ENCODE results near the gene PTPRG. TPM values are rescaled to one million over a fixed set of nuclear protein-coding genes. Genes with fewer than 3 reads are reported as not detected.

Gene PTPRG
- total and polyA plus RNA-seq, 2 experiments from 2014 or later = 11.5 to 39.6 TPM

DNA sequence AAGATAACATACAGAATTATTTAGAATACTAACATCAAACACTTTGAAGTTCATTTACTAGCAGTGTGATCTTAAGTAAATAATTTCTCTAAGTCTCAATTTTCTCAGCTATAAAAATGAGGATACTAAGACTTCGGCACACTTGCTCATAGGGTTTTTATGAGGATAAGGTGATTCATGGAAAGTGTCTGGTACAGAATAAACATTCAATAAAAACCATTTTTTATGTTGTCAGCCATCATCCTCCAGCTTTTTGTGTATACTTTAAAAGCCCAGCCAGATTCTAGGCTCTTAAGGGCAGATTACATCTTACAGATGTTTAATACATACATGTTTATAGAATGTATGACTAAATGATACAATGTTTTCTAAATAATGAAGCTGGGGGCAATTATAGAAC lies 755.2 kb downstream of the PTPRG start:
- Histone ChIP-seq H3K36me3 (ENCODE audit: low read depth) (no peaks in the 10 kb centered on the region), H2AFZ (no peak overlapping the region), H3K4me1 (ENCODE audit: insufficient read depth) (no peaks in the 10 kb centered on the region), H3K9me2 (ENCODE audit: insufficient read depth) (peaks cover 6% of the 10 kb centered on the region; the same call in 1 of the 2 replicates), H3K9me3 (ENCODE audit: low read depth) (no peaks in the 10 kb centered on the region), H3K4me2 (ENCODE audit: unreplicated experiment) (no peak overlapping the region), H3K4me3 (no peak overlapping the region), H3K79me2 (ENCODE audit: insufficient read depth) (no peaks in the 10 kb centered on the region), H3K9ac (no peak overlapping the region), H4K20me1 (ENCODE audit: insufficient read depth) (no peaks in the 10 kb centered on the region), H3K27me3 (replicated peaks; ENCODE audit: insufficient read depth) (no peaks in the 10 kb centered on the region), H3K27ac (no peak overlapping the region), H3F3A (ENCODE audit: insufficient read depth) (no peaks in the 10 kb centered on the region)
- TF ChIP-seq EZH2phosphoT487 (IDR thresholded peaks at IDR 0.05; ENCODE audit: insufficient read depth, low read depth) = no peak
- TF ChIP-seq EZH2 (IDR thresholded peaks at IDR 0.05; ENCODE audit: insufficient read depth, poor library complexity, severe bottlenecking) = no peak
- no peak for DNase-seq
- WGBS, 2 experiments (ENCODE audit: low coverage in 1 of 2, low lambda C conversion rate in 2 of 2, missing lambda C conversion rate in 2 of 2) = 100% methylated on average over 1 of the region's 1 CpG
- in situ Hi-C loops (cut with MboI) = no loop called here

DNA sequence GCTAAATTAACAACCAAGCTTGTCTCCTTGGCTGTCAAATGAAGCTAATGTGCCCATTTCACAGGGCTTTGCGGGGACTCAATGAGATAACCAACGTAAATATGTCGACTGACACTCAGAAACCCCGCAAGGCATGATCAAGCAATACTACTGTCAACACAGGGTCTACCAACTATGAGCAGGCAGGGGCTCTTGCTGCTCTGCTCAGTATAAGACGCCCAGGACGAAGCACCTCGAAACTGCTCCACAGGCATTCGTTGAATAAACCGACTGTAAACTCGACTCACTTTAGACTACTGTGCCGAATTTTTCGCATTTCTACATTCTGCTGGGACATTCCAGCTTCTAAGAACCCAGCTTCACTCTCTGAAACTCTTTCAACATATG lies 757.0 kb downstream of the PTPRG start:
- Histone ChIP-seq H3K4me1 (ENCODE audit: insufficient read depth) (no peaks in the 10 kb centered on the region), H3K79me2 (ENCODE audit: insufficient read depth) (no peaks in the 10 kb centered on the region), H3K9me3 (ENCODE audit: low read depth) (no peaks in the 10 kb centered on the region), H3K27me3 (replicated peaks; ENCODE audit: insufficient read depth) (no peaks in the 10 kb centered on the region), H3K4me3 (peak overlapping the region; percentile 81), H3K27ac (peak overlapping the region; percentile 62), H3K9ac (peak overlapping the region; percentile 68), H3F3A (ENCODE audit: insufficient read depth) (no peaks in the 10 kb centered on the region), H3K9me2 (ENCODE audit: insufficient read depth) (peaks cover 6% of the 10 kb centered on the region; the same call in 1 of the 2 replicates), H2AFZ (peak overlapping the region; percentile 96), H3K36me3 (ENCODE audit: low read depth) (no peaks in the 10 kb centered on the region), H3K4me2 (ENCODE audit: unreplicated experiment) (peak overlapping the region; percentile 70), H4K20me1 (ENCODE audit: insufficient read depth) (no peaks in the 10 kb centered on the region)
- in situ Hi-C loops (cut with MboI) = no loop called here
- TF ChIP-seq EZH2phosphoT487 (IDR thresholded peaks at IDR 0.05; ENCODE audit: insufficient read depth, low read depth) (no peak), EZH2 (IDR thresholded peaks at IDR 0.05; ENCODE audit: insufficient read depth, poor library complexity, severe bottlenecking) (no peak)
- DNase-seq = no peak
- 29 to 33% methylated on average over 12 of the region's 12 CpGs for WGBS, 2 experiments (ENCODE audit: low coverage in 1 of 2, low lambda C conversion rate in 2 of 2, missing lambda C conversion rate in 2 of 2)

DNA sequence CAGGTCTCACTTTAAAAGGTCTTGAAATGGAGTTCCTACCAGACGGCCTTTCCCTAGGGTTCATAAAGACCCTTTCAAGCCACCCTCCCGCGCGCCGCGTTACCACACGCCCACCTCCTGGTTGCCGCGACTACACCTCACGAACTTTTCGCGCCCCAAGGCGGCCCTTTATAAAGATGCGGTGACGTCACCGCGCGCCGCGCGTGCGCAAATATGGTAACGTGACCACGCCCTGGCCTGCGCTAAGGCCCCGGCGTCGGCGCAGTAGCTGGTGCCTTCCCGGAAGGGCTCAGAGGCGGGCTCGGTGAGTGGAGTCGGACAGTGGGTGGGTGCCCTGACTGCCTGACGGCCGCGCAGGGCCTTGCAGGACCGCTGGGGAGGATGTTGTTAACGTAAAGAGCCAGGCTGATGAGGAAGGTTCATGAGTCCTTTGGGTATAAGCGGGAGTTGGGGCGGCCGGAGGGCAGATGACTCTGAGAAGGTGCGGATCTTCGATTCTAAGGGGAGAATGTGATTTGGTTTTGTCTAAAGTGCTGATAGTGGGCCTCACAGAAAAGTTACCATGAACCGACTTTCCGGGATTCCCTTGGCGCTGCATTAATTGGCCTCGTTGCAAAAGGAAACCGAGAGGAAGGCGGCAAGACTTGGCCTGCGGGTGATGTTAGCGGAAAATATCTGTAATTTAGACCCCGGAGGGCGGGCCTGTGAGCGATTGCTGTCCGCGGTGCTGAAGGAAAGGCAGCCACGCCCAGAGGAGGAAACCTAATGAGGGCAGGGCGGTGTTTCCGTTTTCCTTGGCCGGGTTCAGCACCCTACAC lies 757.6 kb downstream of the PTPRG start:
- peak overlapping the region; percentile 81 for H3K4me3 ChIP-seq
- H3F3A ChIP-seq (ENCODE audit: insufficient read depth) = no peaks in the 10 kb centered on the region
- peak overlapping the region; percentile 68 for H3K9ac ChIP-seq
- H3K79me2 ChIP-seq (ENCODE audit: insufficient read depth) = no peaks in the 10 kb centered on the region
- 1 to 3% methylated on average over 60 of the region's 60 CpGs for WGBS, 2 experiments (ENCODE audit: low coverage in 1 of 2, low lambda C conversion rate in 2 of 2, missing lambda C conversion rate in 2 of 2)
- H4K20me1 ChIP-seq (ENCODE audit: insufficient read depth) = no peaks in the 10 kb centered on the region
- no peaks in the 10 kb centered on the region for H3K4me1 ChIP-seq (ENCODE audit: insufficient read depth)
- TF ChIP-seq EZH2 (IDR thresholded peaks at IDR 0.05; ENCODE audit: insufficient read depth, poor library complexity, severe bottlenecking) (no peak), EZH2phosphoT487 (IDR thresholded peaks at IDR 0.05; ENCODE audit: insufficient read depth, low read depth) (no peak)
- H3K9me3 ChIP-seq (ENCODE audit: low read depth) = no peaks in the 10 kb centered on the region
- peak overlapping the region; percentile 62 for H3K27ac ChIP-seq
- in situ Hi-C loops (cut with MboI) = no loop called here
- H2AFZ ChIP-seq = peak overlapping the region; percentile 96
- H3K36me3 ChIP-seq (ENCODE audit: low read depth) = no peaks in the 10 kb centered on the region
- DNase-seq = peak; percentile 98
- no peaks in the 10 kb centered on the region for H3K27me3 ChIP-seq (replicated peaks; ENCODE audit: insufficient read depth)
- H3K4me2 ChIP-seq (ENCODE audit: unreplicated experiment) = peak overlapping the region; percentile 70
- H3K9me2 ChIP-seq (ENCODE audit: insufficient read depth) = peaks cover 6% of the 10 kb centered on the region; the same call in 1 of the 2 replicates

DNA sequence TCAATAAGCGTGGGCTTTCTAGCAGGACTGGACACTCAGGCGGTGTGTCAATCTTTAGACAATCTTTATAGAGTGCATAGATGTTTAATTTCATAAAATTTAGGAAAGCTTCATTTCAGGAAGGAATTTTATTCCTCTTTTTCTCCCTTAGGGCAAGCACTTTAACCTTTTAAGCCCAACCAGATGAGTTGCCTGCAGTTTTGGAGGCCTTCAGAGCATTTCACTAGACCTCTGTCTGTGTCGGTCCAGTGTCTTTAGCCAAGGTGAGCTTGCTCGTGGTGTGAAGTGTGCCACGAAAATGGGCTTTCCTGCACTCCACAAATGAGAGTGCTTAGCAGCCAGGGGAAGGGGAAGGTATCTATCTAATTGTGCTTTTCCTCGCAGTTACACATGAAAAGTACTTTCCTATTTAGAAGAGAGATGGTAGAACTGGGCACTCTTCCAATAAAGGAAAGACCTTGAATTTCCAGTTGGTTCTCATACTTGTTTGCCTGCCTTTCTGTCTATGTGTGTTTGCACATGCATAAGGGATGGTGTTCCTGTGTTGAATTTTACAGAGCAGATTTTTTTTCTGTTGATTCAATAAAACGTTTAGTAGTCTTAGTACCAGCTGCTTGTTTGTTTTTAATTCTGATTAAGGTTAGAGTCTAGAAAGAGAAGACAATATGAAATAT lies 758.3 kb downstream of the PTPRG start:
- WGBS, 2 experiments (ENCODE audit: low coverage in 1 of 2, low lambda C conversion rate in 2 of 2, missing lambda C conversion rate in 2 of 2) = 75 to 77% methylated on average over 7 of the region's 7 CpGs
- H2AFZ ChIP-seq = peak overlapping the region; percentile 96; the same call in 1 of the 2 replicates
- in situ Hi-C loops (cut with MboI) = no loop called here
- no peak for TF ChIP-seq EZH2 (IDR thresholded peaks at IDR 0.05; ENCODE audit: insufficient read depth, poor library complexity, severe bottlenecking)
- no peak for TF ChIP-seq EZH2phosphoT487 (IDR thresholded peaks at IDR 0.05; ENCODE audit: insufficient read depth, low read depth)
- no peaks in the 10 kb centered on the region for H3K79me2 ChIP-seq (ENCODE audit: insufficient read depth)
- DNase-seq = no peak
- no peaks in the 10 kb centered on the region for H4K20me1 ChIP-seq (ENCODE audit: insufficient read depth)
- H3K36me3 ChIP-seq (ENCODE audit: low read depth) = no peaks in the 10 kb centered on the region
- no peaks in the 10 kb centered on the region for H3F3A ChIP-seq (ENCODE audit: insufficient read depth)
- peaks cover 6% of the 10 kb centered on the region; the same call in 1 of the 2 replicates for H3K9me2 ChIP-seq (ENCODE audit: insufficient read depth)
- no peak overlapping the region for H3K27ac ChIP-seq
- H3K4me1 ChIP-seq (ENCODE audit: insufficient read depth) = no peaks in the 10 kb centered on the region
- no peaks in the 10 kb centered on the region for H3K27me3 ChIP-seq (replicated peaks; ENCODE audit: insufficient read depth)
- no peak overlapping the region for H3K9ac ChIP-seq
- H3K4me2 ChIP-seq (ENCODE audit: unreplicated experiment) = peak overlapping the region; percentile 70
- no peaks in the 10 kb centered on the region for H3K9me3 ChIP-seq (ENCODE audit: low read depth)
- H3K4me3 ChIP-seq = peak overlapping the region; percentile 81

All from GM23248 (cell line).